Measurements from ENCODE around the gene TNFRSF12A. TPM values are rescaled to one million over a fixed set of nuclear protein-coding genes. Genes with fewer than 3 reads are reported as not detected.
A peak's percentile ranks its signal among the peaks of the same experiment; 100 is the strongest.

Gene TNFRSF12A
- total and polyA plus RNA-seq, 9 of the 15 experiments (the other 6 are each of a cell fraction or from before 2014, with no cell fraction given): 0.41 to 61.8 (median 26.5) TPM

- TF ChIP-seq ZBTB40 (IDR thresholded peaks at IDR 0.05) (no peak), ZBTB40 (CRISPR knock-in tag; IDR thresholded peaks at IDR 0.05) (no peak; the same call in 1 of the 2 replicates), CREB3L1 (IDR thresholded peaks at IDR 0.05; ENCODE audit: borderline replicate concordance, low read depth) (no peak), POLR2B (IDR thresholded peaks at IDR 0.05; ENCODE audit: low read depth, partially characterized antibody) (no peak), TGIF2 (CRISPR knock-in tag; IDR thresholded peaks at IDR 0.05) (no peak), MYC (IDR thresholded peaks at IDR 0.05; ENCODE audit: low read depth, low read length) (no peak), MYC (CRISPR knock-in tag; IDR thresholded peaks at IDR 0.05; ENCODE audit: borderline replicate concordance, low read depth) (no peak), L3MBTL2 (IDR thresholded peaks at IDR 0.05) (0 out of 2 replicates have a peak, but pooled peaks have one; percentile 18), STAT6 (CRISPR knock-in tag; IDR thresholded peaks at IDR 0.05) (no peak; the same call in 1 of the 2 replicates), ZNF639 (CRISPR knock-in tag; conservative IDR thresholded peaks at IDR 0.05 in 1 of 2, IDR thresholded peaks at IDR 0.05 in 1 of 2) (peak in 1 of 2 experiments; percentile 17; a peak in 1 of 4 replicates)
Observed at GRCh38 chr16:3020604-3021448, 658 bp downstream of the TNFRSF12A start (continued).

Data from K562 (cell line).